T-helper 17 cell (primary cell): ENCODE results near the gene AK1. TPM values are rescaled to one million over a fixed set of nuclear protein-coding genes. Genes with fewer than 3 reads are reported as not detected.
"Not testable (repeated sequence)": the region's sequence is repeated elsewhere in the genome, so short reads cannot be mapped to it uniquely, and the experiment has no call there.

Experiments
- ATAC-seq: fragments of 150-1000 bp; cut with Tn5 transposase; 2 replicates; pipeline ENCODE4 v1.10.0; 2021; ENCODE audit warnings: mild to moderate bottlenecking, moderate library complexity
- DNase-seq, 3 donors: peaks; one replicate each; pipeline versions ENCODE4 v3.0.0 to v3.0.0-alpha.2; 2020 to 2021
- H3K9me3 ChIP-seq: one replicate; pipeline ENCODE4 v1.7.0; 2013; ENCODE audit warnings: low read length, mild to moderate bottlenecking; ENCODE audit not compliant: control insufficient read depth, poor library complexity, severe bottlenecking
- H3K27ac Mint-ChIP-seq: one replicate; pipeline ENCODE4 v1.8.0; 2022; ENCODE audit warnings: mild to moderate bottlenecking, moderate library complexity, mixed read lengths
- H3K27me3 Mint-ChIP-seq: one replicate; pipeline ENCODE4 v1.8.0; 2022; ENCODE audit warnings: mixed read lengths
- H3K36me3 Mint-ChIP-seq: one replicate; pipeline ENCODE4 v1.8.0; 2022; ENCODE audit warnings: low read depth, mixed read lengths
- H3K4me1 Mint-ChIP-seq: one replicate; pipeline ENCODE4 v1.8.0; 2022; ENCODE audit warnings: mild to moderate bottlenecking, mixed read lengths
- H3K4me3 Mint-ChIP-seq: one replicate; pipeline ENCODE4 v1.8.0; 2022; ENCODE audit warnings: mild to moderate bottlenecking, moderate library complexity, mixed read lengths
- total RNA-seq, 4 donors: library from RNA in 2 of 4; stranded (reverse) in 2 of 4; gene quantifications; one replicate each; pipeline ENCODE4 v1.2.3 and lab custom pipeline; 2022 to 2026

AK1 gene
- total RNA-seq, 2 donors from 2014 or later: 35.9 to 66.5 TPM

- no peaks in the 10 kb centered on the region for H3K27me3 Mint-ChIP-seq
- H3K4me1 Mint-ChIP-seq: peaks cover 15% of the 10 kb centered on the region
- H3K4me3 Mint-ChIP-seq: peak overlapping the region; percentile 92
- ATAC-seq (peak; percentile 47), DNase-seq (no peak)
- peak overlapping the region; percentile 67 for H3K27ac Mint-ChIP-seq
- no peaks in the 10 kb centered on the region for H3K9me3 ChIP-seq
- H3K36me3 Mint-ChIP-seq: no peaks in the 10 kb centered on the region
Measured at GRCh38 chr9:127853312-127854183, 23.9 kb downstream of the AK1 start.

DNA sequence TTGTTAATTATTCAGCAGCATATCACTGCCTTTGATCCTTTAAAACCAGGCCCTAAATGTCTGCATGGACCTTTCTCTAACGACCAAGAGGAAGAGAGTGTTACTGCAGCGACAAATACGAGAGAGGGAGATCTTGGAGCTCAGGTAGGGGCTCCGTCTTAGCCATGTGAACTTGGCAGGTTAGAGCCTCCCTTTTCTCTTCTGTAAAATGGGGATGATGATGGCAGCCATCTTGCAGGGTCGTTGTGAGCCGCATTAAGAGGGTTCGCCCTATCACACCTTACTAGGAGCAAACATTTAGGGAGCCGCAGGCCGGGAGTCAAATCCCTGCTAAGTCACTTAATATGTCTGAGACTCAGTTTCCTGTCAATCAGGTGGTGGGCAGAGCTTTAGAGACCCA, 24.6 kb downstream of the AK1 start:
- peak overlapping the region; percentile 60 for H3K4me3 Mint-ChIP-seq
- H3K36me3 Mint-ChIP-seq: no peaks in the 10 kb centered on the region
- H3K4me1 Mint-ChIP-seq: peaks cover 14% of the 10 kb centered on the region
- ATAC-seq (no peak), DNase-seq (no peak)
- no peaks in the 10 kb centered on the region for H3K27me3 Mint-ChIP-seq
- H3K27ac Mint-ChIP-seq: peak overlapping the region; percentile 67
- H3K9me3 ChIP-seq: no peaks in the 10 kb centered on the region

DNA sequence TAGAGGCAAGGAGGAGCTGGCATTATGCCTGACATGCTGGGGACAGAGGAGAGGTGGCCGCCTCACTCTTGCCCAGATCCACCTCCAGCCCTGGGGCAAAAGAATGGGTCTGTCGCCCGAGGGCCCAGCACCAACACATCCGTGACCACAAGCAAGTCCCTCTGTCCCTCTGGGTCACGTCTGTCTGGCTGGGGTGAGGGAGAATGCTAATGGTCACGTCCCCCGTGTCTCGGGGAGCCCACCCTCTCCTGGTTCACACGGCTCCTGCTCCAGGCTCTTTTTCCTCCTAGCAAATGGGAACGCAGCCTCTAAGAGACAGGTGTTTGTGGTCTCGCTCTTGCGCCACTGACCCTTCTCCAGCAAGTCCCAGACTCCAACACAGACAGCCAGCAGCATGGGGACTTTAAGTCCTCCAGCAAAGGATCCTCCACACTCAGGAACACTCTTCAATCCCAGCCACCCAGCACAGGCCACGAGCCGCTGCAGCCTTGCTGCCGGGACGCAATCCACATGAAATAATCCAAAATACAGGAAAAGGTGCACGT, 27.1 kb downstream of the AK1 start:
- no peak for ATAC-seq
- Mint-ChIP-seq H3K4me3 (no peak overlapping the region), H3K27ac (no peak overlapping the region), H3K27me3 (no peaks in the 10 kb centered on the region), H3K36me3 (no peaks in the 10 kb centered on the region), H3K4me1 (peaks cover 7% of the 10 kb centered on the region)
- no peak for DNase-seq
- H3K9me3 ChIP-seq: no peaks in the 10 kb centered on the region

GRCh38 chr9:127848756-127849504, 28.5 kb downstream of the AK1 start:
- Mint-ChIP-seq H3K4me3 (no peak overlapping the region), H3K27me3 (no peaks in the 10 kb centered on the region), H3K27ac (no peak overlapping the region), H3K36me3 (no peaks in the 10 kb centered on the region), H3K4me1 (peaks cover 2% of the 10 kb centered on the region)
- no peaks in the 10 kb centered on the region for H3K9me3 ChIP-seq
- no peak for ATAC-seq
- no peak for DNase-seq

DNA sequence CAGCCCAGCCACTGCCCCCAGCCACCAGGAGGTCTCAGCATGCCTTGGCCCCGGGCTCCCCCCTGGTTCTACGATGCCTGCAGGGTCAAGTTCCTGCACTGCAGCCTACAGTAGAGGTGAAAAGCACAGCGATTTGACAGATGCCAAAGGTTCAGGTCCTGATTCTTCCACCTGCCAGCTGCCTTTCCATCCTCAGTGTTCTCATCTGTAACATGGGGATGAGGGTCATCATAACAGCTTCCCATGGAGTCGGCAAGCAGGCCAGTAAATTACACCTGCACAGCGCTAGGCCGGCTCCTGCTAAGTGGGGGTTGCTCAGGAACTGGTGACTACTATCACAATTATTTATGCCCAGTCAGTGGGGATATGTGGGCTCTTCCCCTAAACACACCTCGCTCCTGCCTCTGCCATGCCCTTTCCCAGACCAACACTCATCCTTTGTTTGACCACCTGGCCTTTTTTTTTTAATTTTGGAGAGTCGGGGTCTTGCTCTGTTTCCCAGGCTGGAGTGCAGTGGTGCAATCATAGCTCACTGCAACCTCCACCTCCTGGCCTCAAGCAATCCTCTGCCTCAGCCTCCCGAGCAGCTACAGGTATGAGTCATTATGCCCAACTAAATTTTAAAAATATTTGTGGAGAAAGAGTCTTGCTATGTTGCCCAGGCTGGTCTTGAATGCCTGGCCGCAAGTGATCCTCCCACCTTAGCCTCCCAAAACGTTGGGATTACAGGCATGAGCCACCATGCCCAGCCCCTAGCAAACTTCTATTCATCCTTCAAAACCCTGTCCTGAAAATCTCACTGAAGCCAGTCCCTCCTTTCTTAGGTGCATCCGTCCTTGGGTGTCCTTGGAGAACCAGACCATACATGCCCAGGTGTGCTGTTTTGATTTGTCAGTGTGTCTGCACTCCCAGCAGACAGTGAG, 29.4 kb downstream of the AK1 start:
- H3K27ac Mint-ChIP-seq: no peak overlapping the region
- no peaks in the 10 kb centered on the region for H3K4me1 Mint-ChIP-seq
- ATAC-seq: no peak
- H3K36me3 Mint-ChIP-seq: no peaks in the 10 kb centered on the region
- no peak for DNase-seq
- no peaks in the 10 kb centered on the region for H3K27me3 Mint-ChIP-seq
- no peaks in the 10 kb centered on the region for H3K9me3 ChIP-seq
- H3K4me3 Mint-ChIP-seq: no peak overlapping the region

- no peaks in the 10 kb centered on the region for H3K4me1 Mint-ChIP-seq
- no peaks in the 10 kb centered on the region for H3K27me3 Mint-ChIP-seq
- H3K4me3 Mint-ChIP-seq: no peak overlapping the region
- no peak overlapping the region for H3K27ac Mint-ChIP-seq
- H3K36me3 Mint-ChIP-seq: no peaks in the 10 kb centered on the region
- ATAC-seq (no peak), DNase-seq (no peak)
- H3K9me3 ChIP-seq: no peaks in the 10 kb centered on the region
Measured at GRCh38 chr9:127847178-127847510, 30.3 kb downstream of the AK1 start.

- Mint-ChIP-seq H3K4me1 (no peaks in the 10 kb centered on the region), H3K36me3 (no peaks in the 10 kb centered on the region), H3K27me3 (no peaks in the 10 kb centered on the region), H3K27ac (no peak overlapping the region), H3K4me3 (no peak overlapping the region)
- H3K9me3 ChIP-seq: no peaks in the 10 kb centered on the region
- no peak for DNase-seq
- ATAC-seq: no peak
Measured at GRCh38 chr9:127846443-127847177, 30.9 kb downstream of the AK1 start.

DNA sequence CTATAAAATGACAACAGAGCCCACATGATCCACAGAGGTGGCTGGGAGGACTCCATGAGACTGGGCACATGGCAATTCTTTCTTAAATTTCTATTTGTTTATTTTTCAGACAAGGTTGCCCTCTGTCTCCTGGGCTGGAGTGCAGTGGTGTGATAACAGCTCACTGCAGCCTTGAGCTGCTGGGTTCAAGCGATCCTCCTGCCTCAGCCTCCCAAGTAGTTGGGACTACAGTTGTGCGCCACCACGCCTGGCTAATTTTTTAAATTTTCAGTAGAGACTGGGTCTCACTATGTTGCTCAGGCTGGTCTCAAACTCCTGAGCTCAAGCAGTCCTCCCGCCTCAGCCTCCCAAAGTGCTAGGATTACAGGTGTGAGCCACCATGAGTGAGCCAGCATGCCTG, 31.9 kb downstream of the AK1 start:
- not testable (repeated sequence) for H3K27ac Mint-ChIP-seq, ATAC-seq, H3K27me3 Mint-ChIP-seq, H3K4me1 Mint-ChIP-seq, DNase-seq, H3K4me3 Mint-ChIP-seq, H3K36me3 Mint-ChIP-seq, H3K9me3 ChIP-seq

DNA sequence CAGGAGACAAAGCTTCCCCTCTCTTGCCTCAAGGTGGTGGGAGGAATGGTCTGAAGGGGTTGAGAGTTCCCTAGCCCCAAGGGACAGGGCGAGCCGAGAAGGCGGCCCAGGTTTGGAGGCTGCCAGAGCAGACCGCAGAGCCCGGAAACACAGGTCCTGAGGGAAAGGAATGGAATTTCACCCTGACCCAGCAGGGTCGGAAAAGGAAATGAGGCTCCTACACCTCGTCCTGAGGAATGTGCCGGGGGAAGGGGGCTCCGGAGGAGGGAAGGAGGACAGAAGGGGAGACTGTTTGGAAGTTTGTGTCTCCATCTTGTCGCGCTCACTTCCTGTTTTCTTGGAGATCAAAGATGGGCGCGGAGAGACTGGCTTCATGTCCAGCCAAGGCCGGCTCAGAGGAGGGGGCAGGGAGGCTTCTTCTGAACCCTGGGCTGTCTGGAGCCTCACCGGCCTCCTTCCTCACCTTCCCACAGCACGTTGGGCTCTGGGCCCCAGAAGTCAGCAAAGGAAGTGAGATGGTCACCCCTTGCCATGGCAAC, 32.6 kb downstream of the AK1 start:
- no peaks in the 10 kb centered on the region for H3K27me3 Mint-ChIP-seq
- no peak for DNase-seq
- no peak for ATAC-seq
- H3K36me3 Mint-ChIP-seq: no peaks in the 10 kb centered on the region
- no peaks in the 10 kb centered on the region for H3K9me3 ChIP-seq
- H3K4me3 Mint-ChIP-seq: no peak overlapping the region
- H3K4me1 Mint-ChIP-seq: no peaks in the 10 kb centered on the region
- no peak overlapping the region for H3K27ac Mint-ChIP-seq

GRCh38 chr9:127841087-127841835, 36.2 kb downstream of the AK1 start:
- H3K4me3 Mint-ChIP-seq: no peak overlapping the region
- no peak overlapping the region for H3K27ac Mint-ChIP-seq
- ATAC-seq: no peak
- H3K4me1 Mint-ChIP-seq: peaks cover 7% of the 10 kb centered on the region
- H3K36me3 Mint-ChIP-seq: no peaks in the 10 kb centered on the region
- no peak for DNase-seq
- H3K27me3 Mint-ChIP-seq: no peaks in the 10 kb centered on the region
- H3K9me3 ChIP-seq: no peaks in the 10 kb centered on the region

GRCh38 chr9:127838375-127839078, 38.9 kb downstream of the AK1 start:
- ATAC-seq (no peak), DNase-seq (no peak)
- no peaks in the 10 kb centered on the region for H3K36me3 Mint-ChIP-seq
- no peaks in the 10 kb centered on the region for H3K9me3 ChIP-seq
- H3K27ac Mint-ChIP-seq: no peak overlapping the region
- peaks cover 7% of the 10 kb centered on the region for H3K4me1 Mint-ChIP-seq
- H3K4me3 Mint-ChIP-seq: no peak overlapping the region
- H3K27me3 Mint-ChIP-seq: no peaks in the 10 kb centered on the region
